K562 (cell line): Measurements from ENCODE around the gene USP5. TPM values are rescaled to one million over a fixed set of nuclear protein-coding genes. Genes with fewer than 3 reads are reported as not detected.

Experiments
- ATAC-seq: fragments of 200-7000 bp; cut with Tn5 transposase; 3 replicates; pipeline ENCODE4 v1.9.1; 2020; ENCODE audit warnings: moderate library complexity
- BruUV-seq: library from RNA; stranded (reverse); fragments of 400-500 nt; replicated peaks from 2 replicates; lab custom pipeline; 2021; lab: Mats Ljungman, UMichigan
- CTCF ChIA-PET: fragments of 300-600 bp; formaldehyde crosslinking; extraction: SDS; loops from one replicate; lab custom pipeline; 2021; ENCODE audit warnings: low intra/inter-chr PET ratio; lab: Yijun Ruan, JAX
- POLR2A ChIA-PET: fragments of 300-600, 350-650 bp; sonication (Branson Sonifier 250); formaldehyde crosslinking; extraction: SDS; loops from one replicate; lab custom pipeline; 2021; ENCODE audit warnings: antibody characterized with exemption, inconsistent platforms; lab: Yijun Ruan, JAX
- DNase-seq, 4 experiments: peaks; one replicate each; pipeline versions ENCODE4 v3.0.0 to v3.0.0-alpha.2; 2011 to 2018; ENCODE audit warnings: low spot score in 3 of 4, mixed read lengths in 3 of 4; ENCODE audit errors: extremely low read depth in 1 of 4
- FAIRE-seq: peaks from 2 replicates; lab custom pipeline; 2011; peaks lifted over from hg19 to GRCh38; lab: Jason Lieb, UNC
- H2AFZ ChIP-seq: 2 replicates; pipeline ENCODE4 v1.6.0; 2011; ENCODE audit warnings: low read depth, low read length, control low read depth, inconsistent platforms
- H3K27ac ChIP-seq: fragments of 200-600 bp; 3 replicates; pipeline ENCODE4 v1.8.0; 2011; ENCODE audit warnings: low read depth, mild to moderate bottlenecking, control low read depth, inconsistent platforms, low read length, moderate library complexity, mixed read lengths; ENCODE audit errors: extremely low read depth
- H3K27me3 ChIP-seq, 2 experiments: fragments of 300-600 bp in 1 of 2; 2 replicates in 1 of 2; 3 replicates in 1 of 2; pipeline versions ENCODE4 v1.6.0 to v1.8.0; 2011; ENCODE audit warnings: inconsistent platforms in 2 of 2, low read length in 2 of 2, mild to moderate bottlenecking in 1 of 2, mixed read lengths in 1 of 2, moderate library complexity in 1 of 2; ENCODE audit not compliant: control insufficient read depth in 2 of 2, insufficient read depth in 2 of 2
- H3K36me3 ChIP-seq: fragments of 300-600 bp; 3 replicates; pipeline ENCODE4 v1.8.0; 2011; ENCODE audit warnings: mild to moderate bottlenecking, low read length, inconsistent platforms; ENCODE audit not compliant: control insufficient read depth, insufficient read depth
- H3K4me1 ChIP-seq, 2 experiments: fragments of 200-600 bp in 1 of 2; replicated peaks in 1 of 2; 2 replicates in 1 of 2; 3 replicates in 1 of 2; pipeline versions ENCODE4 v1.5.1 to v1.8.0; 2011; ENCODE audit warnings: inconsistent platforms in 2 of 2, low read length in 2 of 2, mild to moderate bottlenecking in 1 of 2, mixed read lengths in 1 of 2, moderate library complexity in 1 of 2; ENCODE audit not compliant: control insufficient read depth in 2 of 2, insufficient read depth in 2 of 2
- H3K4me2 ChIP-seq: 2 replicates; pipeline ENCODE4 v1.6.1; 2011; ENCODE audit warnings: low read length, control low read depth, inconsistent platforms, mixed read lengths; ENCODE audit not compliant: insufficient read depth
- H3K4me3 ChIP-seq: fragments of 200-600 bp; sonication (generic), shearing (Covaris generic); 2 replicates; pipeline ENCODE4 v1.5.1; 2016; ENCODE audit warnings: control low read depth, inconsistent platforms
- H3K79me2 ChIP-seq: fragments of 200-600 bp; 3 replicates; pipeline ENCODE4 v1.8.0; 2011; ENCODE audit warnings: low read length, inconsistent platforms; ENCODE audit not compliant: control insufficient read depth, insufficient read depth
- H3K9ac ChIP-seq, 2 experiments: 2 replicates each; pipeline versions ENCODE4 v1.6.0 to v1.6.1; 2011; ENCODE audit warnings: low read depth in 2 of 2, low read length in 2 of 2, control low read depth in 1 of 2, inconsistent platforms in 1 of 2, mild to moderate bottlenecking in 1 of 2, mixed read lengths in 1 of 2; ENCODE audit not compliant: insufficient read depth in 1 of 2
- H3K9me1 ChIP-seq: one replicate; pipeline ENCODE4 v1.6.0; 2011; ENCODE audit warnings: inconsistent platforms, mild to moderate bottlenecking, low read length, moderate library complexity; ENCODE audit not compliant: control insufficient read depth, insufficient read depth
- H3K9me3 ChIP-seq: replicated peaks from 2 replicates; pipeline ENCODE4 v1.5.1; 2011; ENCODE audit warnings: low read depth, low read length, inconsistent platforms; ENCODE audit not compliant: control insufficient read depth, insufficient read depth
- H4K20me1 ChIP-seq: replicated peaks from 2 replicates; pipeline ENCODE4 v1.6.1; 2011; ENCODE audit warnings: low read length, inconsistent platforms, mixed read lengths; ENCODE audit not compliant: control insufficient read depth, insufficient read depth
- ARID1B ChIP-seq: fragments of 450-650 bp; IDR thresholded peaks from 2 replicates; pipeline ENCODE4 v1.6.1; 2016; ENCODE audit warnings: antibody characterized with exemption, mild to moderate bottlenecking, inconsistent platforms
- CBFA2T2 ChIP-seq: fragments of 450-650 bp; conservative IDR thresholded peaks from 2 replicates; pipeline ENCODE4 v1.6.1; 2017; ENCODE audit warnings: mild to moderate bottlenecking
- CHD1 ChIP-seq: fragments of 200-600 bp; sonication (generic); IDR thresholded peaks from one replicate; pipeline ENCODE4 v1.6.1; 2012; ENCODE audit warnings: mild to moderate bottlenecking, moderate library complexity, low read length, inconsistent platforms
- CHD2 ChIP-seq: IDR thresholded peaks from 2 replicates; pipeline ENCODE4 v1.6.1; 2011; ENCODE audit warnings: low read depth, low read length
- CREM ChIP-seq: IDR thresholded peaks from 2 replicates; pipeline ENCODE4 v1.6.1; 2014; ENCODE audit warnings: antibody characterized with exemption, low read depth
- HMG20B ChIP-seq: fragments of 250-450 bp; sonication (Bioruptor Pico); IDR thresholded peaks from 2 replicates; pipeline ENCODE4 v1.5.0; 2021; ENCODE audit warnings: mild to moderate bottlenecking
- HNRNPLL ChIP-seq: fragments of 200-400 bp; formaldehyde crosslinking; IDR thresholded peaks from 2 replicates; pipeline ENCODE4 v1.6.1; 2017; ENCODE audit warnings: low read length, low read depth, mild to moderate bottlenecking; ENCODE audit not compliant: poor library complexity, severe bottlenecking
- MEF2A ChIP-seq: IDR thresholded peaks from 2 replicates; pipeline ENCODE4 v1.6.1; 2011; ENCODE audit warnings: low read depth, mild to moderate bottlenecking, low read length, moderate library complexity; ENCODE audit not compliant: control insufficient read depth
- NR2F6 ChIP-seq: fragments of 450-650 bp; formaldehyde crosslinking; IDR thresholded peaks from 2 replicates; pipeline ENCODE4 v1.4.0; 2020; ENCODE audit warnings: mild to moderate bottlenecking
- NR3C1 ChIP-seq: sonication (generic); formaldehyde crosslinking; IDR thresholded peaks from 2 replicates; pipeline ENCODE4 v1.8.1; 2022; ENCODE audit warnings: missing genetic modification reagents
- RNF2 ChIP-seq: sonication (generic); IDR thresholded peaks from 2 replicates; pipeline ENCODE4 v1.6.1; 2016
- STAG1 ChIP-seq: sonication (generic); formaldehyde crosslinking; IDR thresholded peaks from 2 replicates; pipeline ENCODE4 v1.5.0; 2020; ENCODE audit warnings: missing genetic modification reagents, borderline replicate concordance
- TAL1 ChIP-seq: fragments of 450-650 bp; IDR thresholded peaks from 2 replicates; pipeline ENCODE4 v1.6.1; 2016; ENCODE audit warnings: mild to moderate bottlenecking
- TCF3 ChIP-seq: sonication (generic); formaldehyde crosslinking; IDR thresholded peaks from 2 replicates; pipeline ENCODE4 v1.4.0; 2020; ENCODE audit warnings: mild to moderate bottlenecking, missing genetic modification reagents
- TCF7L2 ChIP-seq: fragments of 150-350 bp; IDR thresholded peaks from 2 replicates; pipeline ENCODE4 v1.6.1; 2016; ENCODE audit warnings: low read depth, mild to moderate bottlenecking, low read length, moderate library complexity
- TFAP4 ChIP-seq: sonication (generic); formaldehyde crosslinking; IDR thresholded peaks from 2 replicates; pipeline ENCODE4 v1.8.0; 2022; ENCODE audit warnings: missing genetic modification reagents, mild to moderate bottlenecking, moderate library complexity, borderline replicate concordance
- VEZF1 ChIP-seq: fragments of 200-800 bp; sonication (Bioruptor generic); IDR thresholded peaks from 2 replicates; pipeline ENCODE4 v1.6.1; 2017; ENCODE audit warnings: missing genetic modification characterization, missing compliant biosample characterization
- ZBED1 ChIP-seq: IDR thresholded peaks from 2 replicates; pipeline ENCODE4 v1.6.1; 2014
- ZFP30 ChIP-seq: fragments of 250-450 bp; sonication (Bioruptor Pico); IDR thresholded peaks from 2 replicates; pipeline ENCODE4 v1.8.0; 2022; ENCODE audit warnings: moderate library complexity, mild to moderate bottlenecking, inconsistent platforms, borderline replicate concordance
- ZNF140 ChIP-seq: fragments of 250-450 bp; sonication (Bioruptor Pico); IDR thresholded peaks from 2 replicates; pipeline ENCODE4 v1.8.0; 2021; ENCODE audit warnings: moderate library complexity, mild to moderate bottlenecking, inconsistent platforms
- ZNF384 ChIP-seq: IDR thresholded peaks from 2 replicates; pipeline ENCODE4 v1.6.1; 2012; ENCODE audit warnings: low read depth, low read length, improper control_type of control experiment
- WGBS: fragments of 100-300 bp; shearing (Covaris generic); methylation state at CpG from one replicate; pipeline ENCODE4 v1.1.6; 2016; ENCODE audit warnings: low coverage, mixed read lengths; ENCODE audit not compliant: insufficient coverage; ENCODE audit errors: missing lambda C conversion rate; 5-methylcytosine and 5-hydroxymethylcytosine counted together
- in situ Hi-C: fragments of 300-500 bp; cut with MboI; formaldehyde crosslinking; loops from 4 replicates; pipeline ENCODE4 v1.15.0; 2018; ENCODE audit warnings: inconsistent platforms, mixed read lengths
- intact Hi-C: fragments of 100-400 bp; cut with micrococcal nuclease; formaldehyde crosslinking; loops from 2 replicates; pipeline ENCODE4 v1.14.2; 2022
- polyA plus RNA-seq, 8 experiments: library from polyadenylated mRNA; depleted of rRNA in 4 of 8; stranded (reverse) in 5 of 8; unstranded in 3 of 8; fragments of >200 nt; fragmentation: Nextera tagmentation in 2 of 8; fragmentation: Illumina TruSeq in 1 of 8; extraction: Ambion mirVana in 2 of 8; extraction: Trizol in 1 of 8; gene quantifications; 2 replicates each; pipeline versions ENCODE4 v1.2.1 to v1.2.3, GENCODE V29; 2011 to 2014; ENCODE audit warnings: inconsistent platforms in 1 of 8, missing spikeins in 1 of 8
- total RNA-seq, 7 experiments: library from RNA; depleted of rRNA in 6 of 7; stranded (reverse); fragments of >200 nt in 6 of 7; fragmentation: Illumina TruSeq in 2 of 7; extraction: Trizol in 2 of 7; gene quantifications; 2 replicates each; pipeline versions ENCODE4 v1.2.1 to v1.2.3, GENCODE V29; 2011 to 2021; ENCODE audit warnings: low replicate concordance in 1 of 7
- TF ChIP-seq, protein P1 (sequence below): fragments of 450-650 bp; formaldehyde crosslinking; IDR thresholded peaks from 2 replicates; pipeline ENCODE4 v1.4.0; 2022; ENCODE audit warnings: missing genetic modification characterization

USP5 gene
- total and polyA plus RNA-seq, 9 of the 15 experiments (the other 6 are each of a cell fraction or from before 2014, with no cell fraction given), result 1.4 to 107 (median 48.6) TPM

- Histone ChIP-seq H3K27me3 (no peaks in the 10 kb centered on the region), H3K9me1 (no peaks in the 10 kb centered on the region), H3K36me3 (peaks cover 61% of the 10 kb centered on the region; the same call in 2 of the 3 replicates), H3K9me3 (no peaks in the 10 kb centered on the region), H3K4me2 (no peak overlapping the region), H3K4me1 (peaks cover 10 to 48% of the 10 kb centered on the region in 2 experiments; a peak in 4 of 5 replicates), H2AFZ (no peak overlapping the region), H3K4me3 (no peak overlapping the region), H3K27ac (no peak overlapping the region), H3K79me2 (no peaks in the 10 kb centered on the region), H3K9ac (0 out of 4 replicates have a peak overlapping the region, but pooled peaks of 1 of the 2 experiments have one; percentile 7), H4K20me1 (no peaks in the 10 kb centered on the region; the same call in 1 of the 2 replicates)
- ChIA-PET POLR2A (interaction anchor here (1.7 to 4.7 kb wide), 4 partner anchors 8 to 27 kb away, joined by 7 to 39 read pairs (median 10); partner anchors contain the start of genes CDCA3, TPI1 and USP5), CTCF (no interaction called here)
- WGBS, result 0% methylated on average over 1 of the region's 1 CpG
- in situ Hi-C loops, result no loop called here
- no TSS peak for BruUV-seq
- intact Hi-C loops, result no loop called here
- DNase-seq (peak; percentile 26 to 53 (median 29)), FAIRE-seq (peak; percentile 19), ATAC-seq (peak; percentile 8; the same call in 1 of the 3 replicates)
- peak; percentile 40; the same call in 1 of the 2 replicates for TF ChIP-seq TCF3
- TF ChIP-seq ARID1B, result 0 out of 2 replicates have a peak, but pooled peaks have one; percentile 52
- TF ChIP-seq MEF2A, result no peak
- no peak for TF ChIP-seq CREM
- no peak for TF ChIP-seq ZBED1
- TF ChIP-seq HNRNPLL, result no peak
- TF ChIP-seq NR3C1 (CRISPR knock-in tag), result no peak
- TF ChIP-seq ZFP30 (CRISPR knock-in tag), result no peak
- no peak for TF ChIP-seq RNF2
- TF ChIP-seq, protein P1, sequence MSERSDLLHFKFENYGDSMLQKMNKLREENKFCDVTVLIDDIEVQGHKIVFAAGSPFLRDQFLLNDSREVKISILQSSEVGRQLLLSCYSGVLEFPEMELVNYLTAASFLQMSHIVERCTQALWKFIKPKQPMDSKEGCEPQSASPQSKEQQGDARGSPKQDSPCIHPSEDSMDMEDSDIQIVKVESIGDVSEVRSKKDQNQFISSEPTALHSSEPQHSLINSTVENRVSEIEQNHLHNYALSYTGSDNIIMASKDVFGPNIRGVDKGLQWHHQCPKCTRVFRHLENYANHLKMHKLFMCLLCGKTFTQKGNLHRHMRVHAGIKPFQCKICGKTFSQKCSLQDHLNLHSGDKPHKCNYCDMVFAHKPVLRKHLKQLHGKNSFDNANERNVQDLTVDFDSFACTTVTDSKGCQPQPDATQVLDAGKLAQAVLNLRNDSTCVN, result no peak
- no peak for TF ChIP-seq TCF7L2
- no peak for TF ChIP-seq ZNF140 (CRISPR knock-in tag)
- no peak for TF ChIP-seq CHD2
- peak; percentile 56; the same call in 1 of the 2 replicates for TF ChIP-seq TAL1
- TF ChIP-seq VEZF1 (CRISPR knock-in tag), result peak; percentile 81
- TF ChIP-seq TFAP4, result no peak
- no peak for TF ChIP-seq ZNF384
- TF ChIP-seq HMG20B (CRISPR knock-in tag), result no peak
- TF ChIP-seq NR2F6, result no peak
- TF ChIP-seq STAG1 (CRISPR knock-in tag), result no peak
- TF ChIP-seq CHD1, result no peak
- TF ChIP-seq CBFA2T2, result peak; percentile 46
Observed at GRCh38 chr12:6840330-6840729, 11.6 kb upstream of the USP5 start.
